Measurements from ENCODE around the gene ZNF22. TPM values are rescaled to one million over a fixed set of nuclear protein-coding genes. Genes with fewer than 3 reads are reported as not detected.

Gene ZNF22
- total RNA-seq, 1 experiment from 2014 or later: 42.1 TPM

DNA sequence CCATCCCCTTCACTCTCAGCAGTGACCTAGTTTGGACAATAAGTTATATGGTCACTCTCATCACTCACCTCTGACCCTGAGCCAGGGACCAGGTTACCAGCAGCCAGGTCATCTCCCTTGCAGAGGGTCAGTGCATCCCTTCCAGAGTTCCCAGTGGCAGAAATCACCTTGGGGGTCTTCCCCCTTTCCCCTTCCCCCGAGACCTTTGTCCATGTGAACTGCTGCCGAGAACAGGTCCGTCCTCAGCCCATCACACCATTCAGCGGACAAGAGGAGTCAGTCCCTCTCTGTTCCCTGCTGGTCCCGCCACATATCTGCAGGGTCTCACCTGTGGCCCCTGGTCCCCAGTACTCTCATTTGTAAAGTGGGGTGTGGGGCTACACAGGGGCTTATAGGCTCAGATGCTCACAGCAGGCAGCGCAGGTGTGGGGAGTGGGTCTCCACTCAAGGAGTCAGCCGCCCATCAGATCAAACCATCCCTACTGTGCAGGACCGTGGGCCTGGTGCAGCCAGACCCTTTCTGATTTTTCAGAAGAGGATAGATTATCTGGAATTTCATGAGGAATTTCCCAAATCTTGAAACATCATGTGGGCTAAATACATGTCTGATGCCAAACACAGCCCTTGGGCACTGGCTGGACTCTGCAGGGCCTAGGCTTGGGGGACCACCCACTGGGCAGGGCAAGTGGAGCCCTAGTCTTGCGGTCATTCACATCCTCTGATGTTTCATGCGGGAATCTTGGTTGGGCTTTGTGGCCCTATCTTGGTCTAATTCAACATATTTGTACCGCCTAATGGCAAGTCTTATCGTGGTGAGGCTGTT lies 28.6 kb upstream of the ZNF22 start:
- TF ChIP-seq EZH2 (IDR thresholded peaks at IDR 0.05; ENCODE audit: borderline replicate concordance, low read depth, low read length, poor library complexity, severe bottlenecking): no peak
- TF ChIP-seq, protein P1, sequence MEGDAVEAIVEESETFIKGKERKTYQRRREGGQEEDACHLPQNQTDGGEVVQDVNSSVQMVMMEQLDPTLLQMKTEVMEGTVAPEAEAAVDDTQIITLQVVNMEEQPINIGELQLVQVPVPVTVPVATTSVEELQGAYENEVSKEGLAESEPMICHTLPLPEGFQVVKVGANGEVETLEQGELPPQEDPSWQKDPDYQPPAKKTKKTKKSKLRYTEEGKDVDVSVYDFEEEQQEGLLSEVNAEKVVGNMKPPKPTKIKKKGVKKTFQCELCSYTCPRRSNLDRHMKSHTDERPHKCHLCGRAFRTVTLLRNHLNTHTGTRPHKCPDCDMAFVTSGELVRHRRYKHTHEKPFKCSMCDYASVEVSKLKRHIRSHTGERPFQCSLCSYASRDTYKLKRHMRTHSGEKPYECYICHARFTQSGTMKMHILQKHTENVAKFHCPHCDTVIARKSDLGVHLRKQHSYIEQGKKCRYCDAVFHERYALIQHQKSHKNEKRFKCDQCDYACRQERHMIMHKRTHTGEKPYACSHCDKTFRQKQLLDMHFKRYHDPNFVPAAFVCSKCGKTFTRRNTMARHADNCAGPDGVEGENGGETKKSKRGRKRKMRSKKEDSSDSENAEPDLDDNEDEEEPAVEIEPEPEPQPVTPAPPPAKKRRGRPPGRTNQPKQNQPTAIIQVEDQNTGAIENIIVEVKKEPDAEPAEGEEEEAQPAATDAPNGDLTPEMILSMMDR (conservative IDR thresholded peaks at IDR 0.05; ENCODE audit: low read depth, low read length): no peak
- H3K9me3 ChIP-seq (ENCODE audit: low read depth, low read length, poor library complexity, severe bottlenecking): no peaks in the 10 kb centered on the region
- ChIA-PET CTCF (no interaction called here), POLR2A (ENCODE audit: low non-redundant PET) (no interaction called here)
- H3K36me3 ChIP-seq (ENCODE audit: insufficient read depth, low read length, poor library complexity, severe bottlenecking): no peaks in the 10 kb centered on the region
- H3K27me3 ChIP-seq (replicated peaks; ENCODE audit: insufficient read depth, low read depth, low read length, poor library complexity): no peaks in the 10 kb centered on the region
- BruUV-seq (replicated peaks): no TSS peak
- peaks cover 13% of the 10 kb centered on the region for H3K4me1 ChIP-seq (ENCODE audit: insufficient read depth, low read length, poor library complexity, severe bottlenecking)
- H3K4me3 ChIP-seq (ENCODE audit: low read depth, low read length, poor library complexity, severe bottlenecking): no peak overlapping the region
- DNase-seq (ENCODE audit: low spot score): no peak
- intact Hi-C loops (cut with micrococcal nuclease; ENCODE audit: unreplicated experiment): loop anchor here (10.0 kb wide), 1 partner anchor 1297 kb away; no protein-coding TSS in a partner anchor
- no peak overlapping the region for H3K27ac ChIP-seq (ENCODE audit: low read depth, low read length, poor library complexity, severe bottlenecking)

DNA sequence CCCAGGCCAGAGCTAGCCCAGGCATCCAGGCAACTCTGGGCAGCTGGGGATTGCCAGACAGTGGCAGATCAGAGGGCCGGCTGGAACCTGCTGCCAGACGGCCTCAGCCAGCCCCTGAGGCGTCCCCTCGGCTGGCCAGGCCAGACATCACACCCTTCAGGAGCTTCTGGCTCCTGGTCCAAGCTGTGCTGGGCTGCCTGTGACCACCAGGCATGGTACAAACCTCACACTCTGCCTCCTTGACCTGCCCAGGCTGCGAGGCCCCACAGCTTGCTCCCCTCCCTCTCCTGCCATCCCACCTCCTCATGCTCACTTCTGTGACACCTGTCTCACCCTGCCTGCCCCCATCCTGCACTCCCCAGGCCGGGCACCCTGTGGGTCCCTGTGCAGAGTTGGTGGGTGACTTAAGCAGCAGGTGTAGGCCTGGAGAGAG lies 27.8 kb upstream of the ZNF22 start:
- Histone ChIP-seq H3K9me3 (ENCODE audit: low read depth, low read length, poor library complexity, severe bottlenecking) (no peaks in the 10 kb centered on the region), H3K27me3 (replicated peaks; ENCODE audit: insufficient read depth, low read depth, low read length, poor library complexity) (no peaks in the 10 kb centered on the region), H3K27ac (ENCODE audit: low read depth, low read length, poor library complexity, severe bottlenecking) (no peak overlapping the region), H3K4me1 (ENCODE audit: insufficient read depth, low read length, poor library complexity, severe bottlenecking) (peaks cover 14% of the 10 kb centered on the region), H3K4me3 (ENCODE audit: low read depth, low read length, poor library complexity, severe bottlenecking) (no peak overlapping the region), H3K36me3 (ENCODE audit: insufficient read depth, low read length, poor library complexity, severe bottlenecking) (no peaks in the 10 kb centered on the region)
- no TSS peak for BruUV-seq (replicated peaks)
- ChIA-PET CTCF (no interaction called here), POLR2A (ENCODE audit: low non-redundant PET) (no interaction called here)
- no peak for TF ChIP-seq EZH2 (IDR thresholded peaks at IDR 0.05; ENCODE audit: borderline replicate concordance, low read depth, low read length, poor library complexity, severe bottlenecking)
- TF ChIP-seq, protein P1 (conservative IDR thresholded peaks at IDR 0.05; ENCODE audit: low read depth, low read length): no peak
- intact Hi-C loops (cut with micrococcal nuclease; ENCODE audit: unreplicated experiment): loop anchor here (10.0 kb wide), 1 partner anchor 1298 kb away; no protein-coding TSS in a partner anchor
- no peak for DNase-seq (ENCODE audit: low spot score)

DNA sequence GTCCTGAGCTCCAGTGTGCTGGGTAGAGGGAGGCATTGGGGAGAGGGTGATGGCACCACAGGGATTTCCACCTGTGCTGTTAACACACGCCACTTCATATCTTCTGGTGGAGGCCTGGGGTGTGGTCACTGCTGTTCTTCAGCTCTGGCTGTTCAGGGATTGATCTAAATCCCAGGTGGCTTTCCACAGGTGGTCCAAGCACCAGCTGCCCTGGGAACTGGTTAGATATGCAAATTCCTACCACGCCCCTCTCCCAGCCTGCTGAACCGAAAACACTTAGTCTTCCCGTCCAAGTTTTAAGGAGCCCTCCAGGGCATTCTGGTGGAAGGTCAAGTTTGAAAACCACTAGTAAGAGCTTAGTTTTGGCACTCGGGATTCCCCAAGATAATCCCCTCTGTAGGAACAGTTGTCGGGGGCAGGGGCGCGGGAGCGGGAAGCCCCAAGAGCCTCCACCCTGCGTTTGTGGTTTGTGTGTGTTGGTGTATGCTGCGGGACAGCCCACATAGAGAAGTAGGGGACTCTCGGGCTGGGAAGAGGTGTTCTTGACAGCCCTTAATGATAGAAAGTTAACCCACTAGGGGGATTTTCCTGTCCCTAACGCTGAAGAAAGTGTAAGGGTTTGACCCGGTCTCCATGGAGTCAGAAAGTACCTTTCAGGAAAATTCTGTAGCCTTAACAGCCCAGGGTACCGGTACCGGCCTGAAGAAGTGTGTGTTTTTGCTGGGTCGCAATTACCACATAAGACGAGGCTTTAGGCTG lies 27.2 kb upstream of the ZNF22 start:
- CTCF ChIA-PET: interaction anchor here (1.2 kb wide), 1 partner anchor 9 kb away, joined by 3 read pairs; no protein-coding TSS in a partner anchor
- POLR2A ChIA-PET (ENCODE audit: low non-redundant PET): no interaction called here
- H3K4me3 ChIP-seq (ENCODE audit: low read depth, low read length, poor library complexity, severe bottlenecking): no peak overlapping the region
- no peak for DNase-seq (ENCODE audit: low spot score)
- intact Hi-C loops (cut with micrococcal nuclease; ENCODE audit: unreplicated experiment): loop anchor here (10.0 kb wide), 1 partner anchor 1299 kb away; no protein-coding TSS in a partner anchor
- peaks cover 21% of the 10 kb centered on the region for H3K4me1 ChIP-seq (ENCODE audit: insufficient read depth, low read length, poor library complexity, severe bottlenecking)
- no peaks in the 10 kb centered on the region for H3K9me3 ChIP-seq (ENCODE audit: low read depth, low read length, poor library complexity, severe bottlenecking)
- H3K27ac ChIP-seq (ENCODE audit: low read depth, low read length, poor library complexity, severe bottlenecking): no peak overlapping the region
- BruUV-seq (replicated peaks): no TSS peak
- no peaks in the 10 kb centered on the region for H3K27me3 ChIP-seq (replicated peaks; ENCODE audit: insufficient read depth, low read depth, low read length, poor library complexity)
- no peaks in the 10 kb centered on the region for H3K36me3 ChIP-seq (ENCODE audit: insufficient read depth, low read length, poor library complexity, severe bottlenecking)
- TF ChIP-seq, protein P1 (conservative IDR thresholded peaks at IDR 0.05; ENCODE audit: low read depth, low read length): no peak
- no peak for TF ChIP-seq EZH2 (IDR thresholded peaks at IDR 0.05; ENCODE audit: borderline replicate concordance, low read depth, low read length, poor library complexity, severe bottlenecking)

All from A673 (cell line).